HUES64 (cell line): ENCODE measurements around the gene ZSWIM5. TPM values are rescaled to one million over a fixed set of nuclear protein-coding genes. Genes with fewer than 3 reads are reported as not detected.
A peak's percentile ranks its signal among the peaks of the same experiment; 100 is the strongest.
"Not testable (repeated sequence)": the region's sequence is repeated elsewhere in the genome, so short reads cannot be mapped to it uniquely, and the experiment has no call there.

ENCODE experiments used
- H3K27ac ChIP-seq: 2 replicates; pipeline ENCODE4 v1.7.0; 2013; ENCODE audit warnings: low read depth, low read length, inconsistent platforms
- H3K27me3 ChIP-seq: 2 replicates; pipeline ENCODE4 v1.6.1; 2013; ENCODE audit warnings: mild to moderate bottlenecking, low read length; ENCODE audit not compliant: insufficient read depth
- H3K36me3 ChIP-seq: 2 replicates; pipeline ENCODE4 v1.6.1; 2013; ENCODE audit warnings: mild to moderate bottlenecking, low read length; ENCODE audit not compliant: insufficient read depth
- H3K4me1 ChIP-seq: 2 replicates; pipeline ENCODE4 v1.6.1; 2013; ENCODE audit warnings: mild to moderate bottlenecking, low read length, moderate library complexity; ENCODE audit not compliant: insufficient read depth
- H3K4me3 ChIP-seq: 2 replicates; pipeline ENCODE4 v1.5.1; 2013; ENCODE audit warnings: mild to moderate bottlenecking, low read length, moderate library complexity
- H3K9ac ChIP-seq: 2 replicates; pipeline ENCODE4 v1.6.1; 2013; ENCODE audit warnings: mild to moderate bottlenecking, low read depth, low read length
- H3K9me3 ChIP-seq: 2 replicates; pipeline ENCODE4 v1.6.1; 2013; ENCODE audit warnings: low read depth, low read length; ENCODE audit not compliant: insufficient read depth
- WGBS: fragments of 150-250, 120-280 bp; methylation state at CpG from one replicate; pipeline ENCODE4 v1.1.7; 2013; ENCODE audit warnings: missing lambda C conversion rate; 5-methylcytosine and 5-hydroxymethylcytosine counted together
- polyA plus RNA-seq, 2 experiments: library from polyadenylated mRNA; stranded (reverse); fragments of 50-300 nt; gene quantifications; one replicate each; pipeline ENCODE4 v1.2.3, GENCODE V29; 2013

The ZSWIM5 gene
- polyA plus RNA-seq (2013, experiment 1 of 2), result 2.9 TPM
- polyA plus RNA-seq (2013, experiment 2 of 2), result 3.7 TPM

- Histone ChIP-seq H3K4me3 (peak within 1 kb of the TSS; percentile 90), H3K27me3 (peaks cover 68% of the 10 kb centered on the region), H3K27ac (peak within 1 kb of the TSS; percentile 35; the same call in 1 of the 2 replicates), H3K9ac (peak within 1 kb of the TSS; percentile 80), H3K4me1 (peaks cover 20% of the 10 kb centered on the region), H3K36me3 (no peaks in the 10 kb centered on the region), H3K9me3 (no peaks in the 10 kb centered on the region)
- under 1% methylated on average over 118 of the region's 118 CpGs for WGBS
Measured at GRCh38 chr1:45205910-45206721, at the start of gene ZSWIM5. TSS of gene ZSWIM5 (minus strand) at chr1:45206605. CDS start at chr1:45206350, 255 bp downstream.

- Histone ChIP-seq H3K4me3 (no peak overlapping the region), H3K36me3 (no peaks in the 10 kb centered on the region), H3K27me3 (no peaks in the 10 kb centered on the region), H3K4me1 (no peaks in the 10 kb centered on the region), H3K27ac (no peak overlapping the region), H3K9me3 (peaks cover 29% of the 10 kb centered on the region), H3K9ac (no peak overlapping the region)
Measured at GRCh38 chr1:45254490-45254889, 48.1 kb upstream of the ZSWIM5 start.

DNA sequence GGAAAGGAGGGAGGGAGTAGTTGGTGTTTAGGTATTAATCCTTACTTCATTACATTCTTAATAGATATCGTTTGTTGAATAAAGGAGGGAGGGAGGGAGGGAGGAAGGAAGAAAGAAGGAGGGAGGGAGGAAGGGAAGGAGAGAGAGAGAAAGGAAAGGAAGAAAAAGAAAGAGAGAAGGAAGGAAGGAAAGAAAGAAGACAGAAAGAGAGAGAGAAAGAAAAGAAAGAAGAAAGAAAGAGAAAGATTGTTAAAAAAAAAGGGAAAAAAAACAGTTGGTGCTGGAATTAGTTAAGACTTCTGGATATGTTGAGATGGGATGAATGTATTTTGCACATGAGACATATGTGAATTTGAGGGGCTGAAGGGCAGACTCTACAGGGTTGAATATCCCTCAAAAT, 44.1 kb upstream of the ZSWIM5 start:
- 0% methylated on average over 1 of the region's 1 CpG for WGBS
- no peak overlapping the region for H3K4me3 ChIP-seq
- H3K4me1 ChIP-seq, result no peaks in the 10 kb centered on the region
- H3K9ac ChIP-seq, result no peak overlapping the region
- H3K27ac ChIP-seq, result no peak overlapping the region
- no peaks in the 10 kb centered on the region for H3K36me3 ChIP-seq
- H3K9me3 ChIP-seq, result peaks cover 9% of the 10 kb centered on the region
- no peaks in the 10 kb centered on the region for H3K27me3 ChIP-seq

- peaks cover 10% of the 10 kb centered on the region for H3K9me3 ChIP-seq
- H3K4me3 ChIP-seq, H3K27ac ChIP-seq, H3K4me1 ChIP-seq, H3K36me3 ChIP-seq, H3K9ac ChIP-seq, H3K27me3 ChIP-seq: not testable (repeated sequence)
- 94% methylated on average over 30 of the region's 30 CpGs for WGBS
Measured at GRCh38 chr1:45248004-45248403, 41.6 kb upstream of the ZSWIM5 start.

GRCh38 chr1:45246760-45247159, 40.4 kb upstream of the ZSWIM5 start:
- 79% methylated on average over 2 of the region's 2 CpGs for WGBS
- no peaks in the 10 kb centered on the region for H3K27me3 ChIP-seq
- no peak overlapping the region for H3K27ac ChIP-seq
- no peaks in the 10 kb centered on the region for H3K36me3 ChIP-seq
- no peaks in the 10 kb centered on the region for H3K4me1 ChIP-seq
- H3K4me3 ChIP-seq, result no peak overlapping the region
- peaks cover 14% of the 10 kb centered on the region for H3K9me3 ChIP-seq
- no peak overlapping the region for H3K9ac ChIP-seq

GRCh38 chr1:45246359-45246758, 40.0 kb upstream of the ZSWIM5 start:
- not testable (repeated sequence) for H3K4me1 ChIP-seq, H3K4me3 ChIP-seq, H3K9ac ChIP-seq, H3K36me3 ChIP-seq, H3K27me3 ChIP-seq, H3K27ac ChIP-seq
- WGBS, result 89% methylated on average over 3 of the region's 3 CpGs
- peaks cover 18% of the 10 kb centered on the region for H3K9me3 ChIP-seq

GRCh38 chr1:45244660-45245059, 38.3 kb upstream of the ZSWIM5 start:
- H3K27ac ChIP-seq, result no peak overlapping the region
- H3K9ac ChIP-seq, result no peak overlapping the region
- no peaks in the 10 kb centered on the region for H3K27me3 ChIP-seq
- H3K9me3 ChIP-seq, result peaks cover 28% of the 10 kb centered on the region
- H3K36me3 ChIP-seq, result no peaks in the 10 kb centered on the region
- H3K4me3 ChIP-seq, result no peak overlapping the region
- no peaks in the 10 kb centered on the region for H3K4me1 ChIP-seq

DNA sequence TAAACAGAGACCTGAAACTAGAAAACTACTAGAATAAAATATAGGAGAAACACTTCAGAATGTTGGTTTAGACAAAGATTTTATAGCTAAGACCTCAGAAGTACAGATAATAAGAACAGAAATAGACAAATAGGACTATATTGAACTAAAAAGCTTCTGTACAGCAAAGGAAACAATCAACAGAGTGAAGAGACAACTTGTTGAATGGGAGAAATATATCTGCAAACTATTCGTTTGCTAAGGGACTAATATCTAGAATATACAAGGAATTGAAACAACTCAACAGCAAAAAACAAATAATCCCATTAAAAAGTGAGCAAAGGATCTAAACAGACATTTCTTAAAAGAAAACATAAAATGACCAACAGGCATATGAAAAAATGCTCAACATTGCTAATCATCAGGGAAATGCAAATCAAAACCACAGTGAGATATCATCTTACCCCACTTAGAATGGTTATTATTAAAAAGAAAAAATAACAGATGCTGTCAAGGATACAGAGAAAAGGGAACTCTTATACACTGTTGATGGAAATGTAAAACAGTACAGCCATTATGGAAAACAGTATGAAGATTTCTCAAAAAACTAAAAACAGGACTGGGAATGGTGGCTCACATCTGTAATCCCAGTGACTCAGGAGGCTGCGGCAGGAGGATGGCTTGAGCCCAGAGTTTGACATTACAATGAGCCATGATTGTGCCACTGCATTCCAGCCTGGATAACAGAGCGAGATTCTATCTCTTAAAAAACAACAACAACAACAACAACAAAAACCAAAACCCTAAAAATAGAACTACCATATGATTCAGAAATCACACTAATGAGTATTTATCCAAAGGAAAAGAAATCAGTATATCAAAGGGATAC, 37.3 kb upstream of the ZSWIM5 start:
- 88% methylated on average over 2 of the region's 3 CpGs for WGBS
- no peak overlapping the region for H3K4me3 ChIP-seq
- no peak overlapping the region for H3K9ac ChIP-seq
- no peak overlapping the region for H3K27ac ChIP-seq
- H3K9me3 ChIP-seq, result peaks cover 28% of the 10 kb centered on the region; the same call in 1 of the 2 replicates
- no peaks in the 10 kb centered on the region for H3K27me3 ChIP-seq
- no peaks in the 10 kb centered on the region for H3K36me3 ChIP-seq
- no peaks in the 10 kb centered on the region for H3K4me1 ChIP-seq

- no peak overlapping the region for H3K9ac ChIP-seq
- 78% methylated on average over 1 of the region's 2 CpGs for WGBS
- no peak overlapping the region for H3K4me3 ChIP-seq
- no peaks in the 10 kb centered on the region for H3K4me1 ChIP-seq
- H3K36me3 ChIP-seq, result no peaks in the 10 kb centered on the region
- no peak overlapping the region for H3K27ac ChIP-seq
- H3K27me3 ChIP-seq, result no peaks in the 10 kb centered on the region
- H3K9me3 ChIP-seq, result peaks cover 40% of the 10 kb centered on the region
Measured at GRCh38 chr1:45238846-45239245, 32.4 kb upstream of the ZSWIM5 start.

GRCh38 chr1:45236136-45236535, 29.7 kb upstream of the ZSWIM5 start:
- Histone ChIP-seq H3K9me3 (peaks cover 28% of the 10 kb centered on the region), H3K27ac (no peak overlapping the region), H3K4me1 (no peaks in the 10 kb centered on the region), H3K27me3 (no peaks in the 10 kb centered on the region), H3K36me3 (no peaks in the 10 kb centered on the region), H3K4me3 (no peak overlapping the region), H3K9ac (no peak overlapping the region)
- WGBS, result 100% methylated on average over 1 of the region's 1 CpG

DNA sequence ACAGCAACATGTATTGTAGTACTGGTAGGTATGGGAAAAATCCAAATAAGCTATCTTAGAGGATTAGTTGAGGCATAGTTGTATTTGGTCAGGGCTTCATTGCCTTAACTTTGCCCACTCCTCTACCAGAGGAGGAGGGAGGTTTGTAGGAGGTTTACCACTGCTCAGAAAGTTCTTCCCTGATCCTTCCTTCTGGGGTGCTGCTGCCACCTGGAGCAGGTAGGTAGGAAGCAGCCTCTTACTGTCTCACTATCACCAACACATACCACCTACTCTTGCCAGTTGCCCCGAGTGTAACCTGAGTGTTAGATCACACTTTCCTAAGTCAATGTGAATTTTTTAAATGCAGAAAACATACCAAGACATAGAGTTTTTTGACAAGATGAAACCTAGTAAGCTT, 24.1 kb upstream of the ZSWIM5 start:
- 78% methylated on average over 1 of the region's 1 CpG for WGBS
- Histone ChIP-seq H3K9me3 (no peaks in the 10 kb centered on the region), H3K36me3 (no peaks in the 10 kb centered on the region), H3K4me1 (no peaks in the 10 kb centered on the region), H3K27ac (no peak overlapping the region), H3K4me3 (no peak overlapping the region), H3K9ac (no peak overlapping the region), H3K27me3 (no peaks in the 10 kb centered on the region)
